Measurements from ENCODE around the gene JPT1. TPM values are rescaled to one million over a fixed set of nuclear protein-coding genes. Genes with fewer than 3 reads are reported as not detected.
A peak's percentile ranks its signal among the peaks of the same experiment; 100 is the strongest.

JPT1 gene
- total RNA-seq, 1 experiment from 2014 or later = 342 TPM

GRCh38 chr17:75147878-75148546, 6.3 kb downstream of the JPT1 start:
- H3K36me3 Mint-ChIP-seq (ENCODE audit: insufficient read depth, unreplicated experiment) = peaks cover 64% of the 10 kb centered on the region

GRCh38 chr17:75146592-75146991, 7.7 kb downstream of the JPT1 start:
- CTCF ChIA-PET = interaction anchor here (0.5 to 1.9 kb wide), 3 partner anchors 26 to 310 kb away, joined by 3 to 11 read pairs (median 4); no protein-coding TSS in a partner anchor
- Mint-ChIP-seq H3K4me3 (ENCODE audit: unreplicated experiment) (no peak overlapping the region), H3K9me3 (ENCODE audit: unreplicated experiment) (no peaks in the 10 kb centered on the region), H3K27ac (ENCODE audit: low read depth, unreplicated experiment) (peak overlapping the region; percentile 59), H3K27me3 (ENCODE audit: insufficient read depth, unreplicated experiment) (no peaks in the 10 kb centered on the region), H3K4me1 (ENCODE audit: insufficient read depth, unreplicated experiment) (no peaks in the 10 kb centered on the region), H3K36me3 (ENCODE audit: insufficient read depth, unreplicated experiment) (peaks cover 67% of the 10 kb centered on the region)
- intact Hi-C loops (cut with micrococcal nuclease) = no loop called here
- no TSS peak for BruUV-seq (replicated peaks)
- no peak for DNase-seq (ENCODE audit: unreplicated experiment)
- POLR2A ChIA-PET = interaction anchor here (0.6 to 1.9 kb wide), 2 partner anchors 8 to 13 kb away, joined by 3 to 9 read pairs; partner anchors contain the start of gene JPT1
- TF ChIP-seq CTCF (IDR thresholded peaks at IDR 0.05; ENCODE audit: unreplicated experiment) = no peak

More at GRCh38 chr17:75147878-75148546, 6.3 kb downstream of the JPT1 start:
- CTCF ChIA-PET = interaction anchor here (0.6 to 1.5 kb wide), 3 partner anchors 18 to 34 kb away, joined by 3 to 4 read pairs (median 3); no protein-coding TSS in a partner anchor
- DNase-seq (ENCODE audit: unreplicated experiment) = no peak
- no peak for TF ChIP-seq CTCF (IDR thresholded peaks at IDR 0.05; ENCODE audit: unreplicated experiment)
- Mint-ChIP-seq H3K27ac (ENCODE audit: low read depth, unreplicated experiment) (peak overlapping the region; percentile 61), H3K9me3 (ENCODE audit: unreplicated experiment) (no peaks in the 10 kb centered on the region), H3K4me3 (ENCODE audit: unreplicated experiment) (no peak overlapping the region), H3K4me1 (ENCODE audit: insufficient read depth, unreplicated experiment) (no peaks in the 10 kb centered on the region), H3K27me3 (ENCODE audit: insufficient read depth, unreplicated experiment) (no peaks in the 10 kb centered on the region)
- POLR2A ChIA-PET = interaction anchor here (1.2 to 4.4 kb wide), 3 partner anchors 10 to 23 kb away, joined by 3 to 22 read pairs (median 6); partner anchors contain the start of gene NT5C
- no TSS peak for BruUV-seq (replicated peaks)
- intact Hi-C loops (cut with micrococcal nuclease) = no loop called here

- CTCF ChIA-PET = interaction anchor here (0.7 to 1.9 kb wide), 6 partner anchors 8 to 97 kb away, joined by 3 to 11 read pairs (median 5); partner anchors contain the start of gene NT5C
- intact Hi-C loops (cut with micrococcal nuclease) = no loop called here
- Mint-ChIP-seq H3K27me3 (ENCODE audit: insufficient read depth, unreplicated experiment) (no peaks in the 10 kb centered on the region), H3K27ac (ENCODE audit: low read depth, unreplicated experiment) (no peak overlapping the region), H3K9me3 (ENCODE audit: unreplicated experiment) (no peaks in the 10 kb centered on the region), H3K36me3 (ENCODE audit: insufficient read depth, unreplicated experiment) (peaks cover 82% of the 10 kb centered on the region), H3K4me1 (ENCODE audit: insufficient read depth, unreplicated experiment) (no peaks in the 10 kb centered on the region), H3K4me3 (ENCODE audit: unreplicated experiment) (no peak overlapping the region)
- no peak for TF ChIP-seq CTCF (IDR thresholded peaks at IDR 0.05; ENCODE audit: unreplicated experiment)
- BruUV-seq (replicated peaks) = no TSS peak
- no peak for DNase-seq (ENCODE audit: unreplicated experiment)
- POLR2A ChIA-PET = interaction anchor here (0.8 to 1.9 kb wide), 4 partner anchors 8 to 37 kb away, joined by 3 to 9 read pairs (median 4); partner anchors contain the start of gene JPT1
Measured at GRCh38 chr17:75144816-75145512, 9.3 kb downstream of the JPT1 start.

All from MCF 10A (cell line).